Measurements from ENCODE around the gene ATP6V0B.

ATP6V0B gene

DNA sequence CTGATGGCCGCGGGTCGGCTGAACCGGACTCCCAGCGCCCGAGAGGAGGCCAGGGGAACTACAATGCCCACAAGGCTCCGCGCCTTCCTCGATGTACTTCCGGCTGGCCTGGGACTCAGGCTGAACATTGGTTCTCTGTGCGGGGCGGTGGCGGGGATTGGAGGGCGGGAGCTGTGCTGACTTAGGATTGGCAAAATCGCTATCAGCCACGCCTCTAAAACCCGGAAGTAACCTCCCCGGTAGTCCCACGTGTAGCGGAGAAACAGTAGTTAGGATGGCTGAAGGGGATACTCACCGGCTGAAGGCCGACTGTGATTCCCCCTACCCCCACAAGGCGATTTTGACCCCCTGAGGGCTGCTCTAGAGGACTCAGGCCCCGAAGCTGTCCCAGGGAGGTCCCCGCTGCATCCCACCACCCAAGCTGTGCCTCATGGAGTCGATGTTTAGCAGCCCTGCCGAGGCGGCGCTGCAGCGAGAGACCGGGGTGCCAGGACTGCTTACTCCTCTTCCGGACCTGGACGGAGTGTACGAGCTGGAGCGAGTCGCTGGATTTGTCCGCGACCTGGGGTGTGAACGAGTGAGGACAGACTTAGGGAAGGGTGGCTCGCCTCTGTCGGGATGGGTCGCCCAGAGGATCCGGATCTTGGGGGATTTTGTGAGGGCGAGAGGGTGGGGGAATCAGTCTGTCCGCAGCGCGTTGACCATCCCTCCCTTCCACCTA, 4.9 kb upstream of the ATP6V0B start, which contains the start of gene DPH2:
Gene DPH2, plus strand, starts transcription at position 265 of the 721 bp plus-strand sequence. Its CDS starts 166 bp downstream, at position 431.
- peak; percentile 98 for DNase-seq (ENCODE audit: low spot score)

DNA sequence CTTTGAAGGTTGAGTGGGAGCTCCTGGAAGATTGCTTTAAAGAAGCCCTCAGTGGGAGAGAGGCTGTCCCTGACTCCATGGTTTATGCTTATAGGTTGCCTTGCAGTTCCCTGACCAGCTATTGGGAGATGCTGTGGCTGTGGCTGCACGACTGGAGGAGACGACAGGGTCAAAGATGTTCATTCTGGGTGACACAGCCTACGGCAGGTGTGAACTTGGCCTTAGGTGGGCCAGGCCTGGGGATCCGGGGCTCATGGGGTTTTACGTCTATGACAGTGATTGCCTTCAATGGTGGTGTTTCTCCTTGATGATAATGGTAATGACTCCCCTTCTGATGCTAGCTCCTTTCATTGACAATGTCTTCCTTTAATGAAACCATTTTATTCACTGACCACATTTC, 4.3 kb upstream of the ATP6V0B start:
- no peak for DNase-seq (ENCODE audit: low spot score)

DNA sequence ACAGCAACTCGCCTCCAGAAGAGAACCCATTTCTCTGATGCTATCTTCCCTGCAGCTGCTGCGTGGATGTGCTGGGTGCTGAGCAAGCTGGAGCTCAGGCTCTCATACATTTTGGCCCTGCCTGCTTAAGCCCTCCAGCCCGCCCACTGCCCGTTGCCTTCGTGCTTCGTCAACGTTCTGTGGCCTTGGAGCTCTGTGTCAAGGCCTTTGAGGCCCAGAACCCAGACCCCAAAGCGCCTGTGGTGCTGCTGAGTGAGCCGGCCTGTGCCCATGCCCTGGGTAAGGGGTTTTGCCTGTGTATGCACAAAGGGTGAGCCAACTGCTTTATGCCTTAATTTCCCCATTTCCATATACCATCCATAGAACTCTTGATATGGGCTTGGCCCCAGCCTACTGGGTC, 3.8 kb upstream of the ATP6V0B start:
- DNase-seq (ENCODE audit: low spot score), result no peak

DNA sequence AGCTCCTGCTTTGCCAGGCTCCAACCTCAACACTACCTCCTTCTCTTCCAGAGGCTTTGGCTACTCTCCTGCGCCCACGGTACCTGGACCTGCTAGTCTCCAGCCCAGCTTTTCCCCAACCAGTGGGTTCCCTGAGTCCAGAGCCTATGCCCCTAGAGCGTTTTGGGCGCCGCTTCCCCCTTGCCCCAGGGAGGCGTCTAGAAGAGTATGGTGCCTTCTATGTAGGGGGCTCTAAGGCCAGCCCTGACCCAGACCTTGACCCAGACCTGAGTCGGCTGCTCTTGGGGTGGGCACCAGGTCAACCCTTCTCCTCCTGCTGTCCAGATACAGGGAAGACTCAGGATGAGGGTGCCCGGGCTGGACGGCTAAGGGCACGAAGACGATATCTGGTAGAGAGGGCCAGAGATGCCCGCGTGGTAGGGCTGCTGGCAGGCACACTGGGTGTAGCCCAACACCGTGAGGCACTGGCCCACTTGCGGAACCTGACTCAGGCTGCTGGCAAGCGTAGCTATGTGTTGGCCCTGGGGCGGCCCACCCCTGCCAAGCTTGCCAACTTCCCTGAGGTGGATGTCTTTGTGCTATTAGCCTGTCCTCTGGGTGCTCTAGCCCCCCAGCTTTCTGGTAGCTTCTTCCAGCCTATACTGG, 3.3 kb upstream of the ATP6V0B start:
- no peak for DNase-seq (ENCODE audit: low spot score)

DNA sequence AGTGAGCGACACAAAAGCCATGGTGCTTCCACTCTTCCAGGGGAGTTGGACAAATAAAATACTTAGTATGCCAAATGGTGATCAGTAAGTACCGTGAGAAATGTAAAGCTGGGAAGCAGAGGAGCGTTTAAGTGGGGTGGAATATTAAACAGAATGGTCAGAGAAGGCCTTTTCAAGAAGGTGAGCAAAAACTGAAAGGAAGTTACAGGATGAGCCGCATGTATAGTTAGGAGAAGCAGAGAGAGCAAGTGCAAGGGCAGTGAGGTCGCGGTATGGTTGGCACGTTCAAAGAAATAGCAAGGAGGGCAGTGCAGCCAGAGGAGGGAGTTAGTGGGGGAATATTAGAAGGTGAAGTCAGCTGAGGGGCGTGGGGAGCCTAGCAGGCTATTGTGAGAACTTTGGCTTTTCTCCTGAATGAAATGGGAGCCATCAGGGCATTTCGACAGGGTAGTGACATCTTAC, 748 bp upstream of the ATP6V0B start:
- no peak for DNase-seq (ENCODE audit: low spot score)

DNA sequence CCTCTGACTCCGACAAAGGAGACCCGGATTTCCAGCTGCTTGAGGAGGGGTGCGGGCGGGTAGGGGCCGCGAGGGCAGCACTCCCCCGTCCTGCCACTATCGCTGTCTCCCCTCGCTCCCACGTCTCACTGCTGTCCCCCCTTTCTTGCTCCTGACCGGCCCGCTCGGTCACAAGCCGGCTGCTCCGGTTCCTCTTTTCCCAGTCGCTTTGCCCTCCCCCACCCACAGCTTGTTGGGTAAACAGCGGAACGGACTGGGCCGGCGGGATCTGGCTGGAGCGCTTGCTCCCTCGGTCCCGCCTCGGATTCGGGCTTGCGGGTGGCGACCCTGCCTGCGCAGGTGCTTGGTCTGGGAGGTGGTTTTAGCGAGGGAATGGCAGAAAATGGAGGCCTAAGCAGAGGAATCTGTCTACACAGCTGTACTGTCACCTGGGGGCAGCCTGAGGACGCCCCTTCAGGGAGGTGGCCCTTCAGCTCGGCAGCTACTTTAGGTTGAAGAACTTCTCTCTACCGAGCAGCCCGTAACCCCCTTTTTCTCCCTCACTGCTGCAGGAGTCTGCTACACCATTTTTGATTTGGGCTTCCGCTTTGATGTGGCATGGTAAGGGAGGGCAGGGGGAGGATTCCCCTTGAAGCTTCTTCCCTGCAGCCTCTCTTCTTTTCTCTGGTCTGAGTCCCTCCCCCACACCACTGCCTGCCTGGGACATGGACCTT, 645 bp downstream of the ATP6V0B start:
- DNase-seq (ENCODE audit: low spot score), result no peak

DNA sequence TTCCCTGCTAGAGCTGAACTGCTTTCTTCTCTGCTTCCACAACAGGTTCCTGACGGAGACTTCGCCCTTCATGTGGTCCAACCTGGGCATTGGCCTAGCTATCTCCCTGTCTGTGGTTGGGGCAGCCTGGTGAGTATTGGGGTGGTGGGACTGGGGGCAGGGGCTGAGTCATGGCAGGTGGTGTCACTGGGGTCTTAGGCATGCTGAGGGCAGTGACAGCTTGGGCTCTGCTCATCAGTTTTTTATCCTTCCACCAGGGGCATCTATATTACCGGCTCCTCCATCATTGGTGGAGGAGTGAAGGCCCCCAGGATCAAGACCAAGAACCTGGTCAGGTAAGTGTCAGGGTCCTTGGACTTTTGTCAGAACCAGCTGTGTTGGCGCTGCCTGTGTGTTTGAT, 1.3 kb downstream of the ATP6V0B start:
- DNase-seq (ENCODE audit: low spot score), result no peak

DNA sequence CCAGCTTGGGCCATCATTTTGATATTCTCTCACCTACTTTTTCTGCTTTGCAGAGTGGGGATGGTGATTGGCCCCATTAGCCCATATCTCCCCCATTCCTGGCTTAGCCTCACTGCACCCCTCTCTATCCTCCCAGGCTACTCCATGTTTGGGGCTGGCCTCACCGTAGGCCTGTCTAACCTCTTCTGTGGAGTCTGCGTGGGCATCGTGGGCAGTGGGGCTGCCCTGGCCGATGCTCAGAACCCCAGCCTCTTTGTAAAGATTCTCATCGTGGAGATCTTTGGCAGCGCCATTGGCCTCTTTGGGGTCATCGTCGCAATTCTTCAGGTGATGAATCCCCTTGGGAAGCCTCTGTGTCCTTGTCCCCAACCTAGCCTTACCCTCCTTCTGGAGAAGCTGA, 2.1 kb downstream of the ATP6V0B start:
- DNase-seq (ENCODE audit: low spot score), result no peak

DNA sequence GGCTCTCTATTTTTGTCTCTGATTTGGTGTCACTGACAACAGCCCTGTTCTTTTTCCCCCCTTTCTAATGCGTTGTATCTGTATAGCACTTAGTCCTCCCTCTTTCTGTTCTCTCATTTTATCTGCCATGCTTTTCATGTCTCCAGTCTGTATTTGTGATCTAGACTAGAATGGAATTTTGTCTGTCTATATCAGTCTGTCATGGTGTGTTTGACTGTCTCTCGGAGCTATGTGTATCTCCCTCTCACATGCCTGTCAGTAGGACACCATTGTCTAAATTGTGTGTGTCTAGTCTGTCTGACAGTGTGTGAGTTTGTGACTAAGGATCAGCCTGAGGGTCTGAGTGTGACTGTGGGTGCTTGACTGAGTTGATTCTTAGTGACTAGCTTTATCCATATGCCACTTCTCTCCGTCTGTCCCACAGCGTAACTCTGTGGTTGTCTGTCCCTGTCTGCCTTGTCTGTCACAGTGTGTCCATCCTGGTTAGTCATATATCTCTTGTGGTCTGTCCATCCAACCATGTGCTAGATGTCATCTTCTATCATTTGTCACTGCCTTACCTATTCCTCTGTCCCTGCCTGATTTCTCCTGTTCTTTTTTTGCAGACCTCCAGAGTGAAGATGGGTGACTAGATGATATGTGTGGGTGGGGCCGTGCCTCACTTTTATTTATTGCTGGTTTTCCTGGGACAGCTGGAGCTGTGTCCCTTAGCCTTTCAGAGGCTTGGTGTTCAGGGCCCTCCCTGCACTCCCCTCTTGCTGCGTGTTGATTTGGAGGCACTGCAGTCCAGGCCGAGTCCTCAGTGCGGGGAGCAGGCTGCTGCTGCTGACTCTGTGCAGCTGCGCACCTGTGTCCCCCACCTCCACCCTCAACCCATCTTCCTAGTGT, 2.9 kb downstream of the ATP6V0B start:
- DNase-seq (ENCODE audit: low spot score), result no peak

DNA sequence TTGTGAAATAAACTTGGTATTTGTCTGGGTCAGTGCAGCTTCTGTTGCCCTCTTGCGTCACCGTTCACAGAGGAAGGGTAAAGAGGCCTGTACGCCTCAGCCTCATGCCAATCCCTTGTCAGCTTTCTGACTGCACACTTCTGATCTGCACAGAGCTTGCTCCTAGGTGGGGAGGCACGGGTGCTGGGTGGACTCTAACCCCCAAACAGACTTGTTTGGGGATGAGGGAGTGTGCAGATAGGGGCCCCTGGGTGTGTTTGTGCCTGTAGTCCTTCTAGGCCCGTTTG, 3.4 kb downstream of the ATP6V0B start:
- no peak for DNase-seq (ENCODE audit: low spot score)

DNA sequence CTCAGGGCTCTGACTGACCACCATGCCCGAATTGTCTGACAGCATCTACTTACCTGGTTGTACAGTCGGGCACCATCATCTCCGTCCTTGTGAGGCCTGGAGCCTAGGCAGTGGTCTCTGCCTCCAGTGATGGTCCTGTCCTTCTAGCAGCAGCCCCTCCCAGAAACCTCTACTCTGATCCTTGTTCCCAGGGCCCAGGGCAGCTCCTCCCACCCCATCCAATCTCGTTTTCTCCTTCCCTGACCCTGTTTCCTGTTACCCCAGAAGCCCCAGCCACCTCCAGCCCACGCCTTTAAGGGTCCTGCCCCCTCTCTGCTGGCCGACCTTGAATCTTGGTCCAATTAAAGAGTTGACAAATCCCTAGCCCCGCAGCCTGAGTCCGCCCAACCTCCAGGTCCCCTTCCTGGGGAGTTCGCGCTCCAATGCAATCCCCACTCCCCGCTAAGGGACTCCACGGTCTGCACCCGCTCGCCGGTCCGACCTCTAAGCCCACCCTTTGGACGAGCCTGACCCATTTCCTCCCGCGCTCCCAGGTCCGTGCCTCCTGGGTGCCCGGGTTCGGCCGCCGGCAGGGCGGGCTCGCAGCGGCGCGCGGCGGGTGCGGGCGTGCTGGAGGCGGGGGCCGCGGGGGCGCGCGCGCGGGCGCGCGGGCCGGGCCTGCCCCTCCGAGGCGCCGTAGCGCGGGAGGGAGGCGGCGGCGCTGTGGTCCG, 3.9 kb downstream of the ATP6V0B start, which contains the start of gene B4GALT2:
Gene B4GALT2, plus strand, starts transcription at position 660 of the 710 bp plus-strand sequence. CDS start 1,951 bp downstream, outside the sequence.
- DNase-seq (ENCODE audit: low spot score), result no peak

DNA sequence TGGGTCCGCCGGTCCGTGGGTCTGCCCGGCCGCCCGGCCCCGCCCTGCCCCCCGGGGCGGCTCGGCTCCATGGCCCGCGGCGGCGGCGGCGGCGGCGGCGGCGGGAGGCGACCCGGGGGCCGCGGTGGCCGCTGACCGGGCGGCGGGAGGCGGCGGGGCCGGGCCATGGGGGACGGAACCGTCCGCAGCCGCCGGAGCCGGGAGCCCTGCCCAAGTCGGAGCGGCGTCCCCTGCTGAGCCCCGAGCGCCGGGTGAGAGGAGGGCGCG, 4.4 kb downstream of the ATP6V0B start:
- DNase-seq (ENCODE audit: low spot score), result no peak

DNA sequence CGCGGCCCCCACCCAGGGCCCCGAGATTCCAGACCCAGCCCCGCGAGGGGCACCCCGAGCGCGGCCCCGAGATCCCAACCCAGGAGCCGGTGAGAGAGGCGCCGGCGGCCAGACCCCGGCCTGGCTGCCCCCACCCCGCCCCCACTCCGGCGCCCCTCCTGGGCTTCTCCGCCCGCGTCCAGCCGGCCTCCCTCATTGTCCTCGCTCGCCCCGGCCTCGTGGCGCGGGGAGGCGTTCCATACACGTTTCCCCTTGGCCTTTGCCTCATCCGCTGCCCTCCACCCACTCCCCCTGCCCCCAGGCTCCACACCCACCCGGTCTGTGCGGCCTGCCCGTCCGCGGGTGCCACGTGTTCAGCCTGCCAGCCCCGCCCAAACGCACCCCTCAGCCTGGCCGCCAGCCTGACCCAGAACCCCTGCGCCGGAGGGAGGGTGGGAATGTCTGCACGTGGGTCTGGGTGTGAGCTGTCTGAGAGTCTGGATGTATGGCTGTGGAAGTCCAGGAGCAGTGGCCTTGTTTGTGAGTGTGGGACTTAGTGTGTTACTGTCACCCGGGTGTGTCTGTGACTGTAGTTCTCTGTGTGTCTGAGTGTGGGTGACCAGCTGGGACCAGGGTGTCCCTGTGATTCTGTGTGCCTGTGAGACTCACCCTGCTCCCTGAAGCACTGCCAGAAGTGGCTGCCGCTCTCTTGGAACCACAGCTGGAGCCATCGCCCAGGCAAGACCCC, 4.9 kb downstream of the ATP6V0B start:
- DNase-seq (ENCODE audit: low spot score), result no peak

DNA sequence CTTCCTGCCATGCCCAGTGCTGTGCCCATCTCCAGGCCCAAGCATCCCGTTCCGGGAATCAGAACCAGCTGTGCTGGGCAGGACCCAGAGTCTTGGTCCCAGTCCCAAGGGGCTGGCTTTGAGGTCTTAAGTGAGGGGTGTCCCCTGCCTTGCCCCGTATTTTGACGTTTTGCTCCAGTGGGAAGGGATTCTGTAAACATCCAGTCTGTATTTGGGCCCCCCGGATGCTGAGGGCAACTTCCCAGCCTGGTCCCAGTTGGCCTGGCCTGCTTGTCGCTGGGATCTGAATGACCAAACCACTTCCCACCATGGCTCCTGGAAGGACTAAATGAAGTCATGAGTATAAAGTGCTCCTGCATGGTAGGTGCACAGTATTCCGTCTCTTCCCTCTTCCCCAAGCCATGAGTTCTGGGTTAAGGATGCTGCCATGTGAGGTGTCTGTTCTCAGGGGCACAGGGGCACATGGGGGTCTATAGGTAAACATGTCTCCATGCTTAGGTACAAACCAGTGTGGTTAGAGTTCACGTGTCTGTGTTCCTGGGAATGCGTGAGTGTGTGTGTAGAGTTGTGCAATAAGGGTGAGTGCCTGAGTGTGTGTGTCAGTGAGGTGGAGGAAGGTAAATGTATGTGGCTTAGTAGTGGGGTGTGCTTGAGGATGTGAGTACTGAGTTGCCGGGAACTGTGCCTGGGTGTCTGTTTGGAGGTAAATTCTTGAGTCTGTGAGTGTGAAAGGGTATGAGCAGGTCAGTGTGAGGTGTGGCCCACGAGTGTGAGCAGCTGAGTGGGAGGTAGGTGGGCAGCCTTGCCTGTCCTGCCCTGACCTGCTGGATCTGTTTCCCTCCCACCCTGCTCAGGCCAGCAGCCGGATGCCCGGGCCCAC, 5.7 kb downstream of the ATP6V0B start:
- DNase-seq (ENCODE audit: low spot score), result no peak

DNA sequence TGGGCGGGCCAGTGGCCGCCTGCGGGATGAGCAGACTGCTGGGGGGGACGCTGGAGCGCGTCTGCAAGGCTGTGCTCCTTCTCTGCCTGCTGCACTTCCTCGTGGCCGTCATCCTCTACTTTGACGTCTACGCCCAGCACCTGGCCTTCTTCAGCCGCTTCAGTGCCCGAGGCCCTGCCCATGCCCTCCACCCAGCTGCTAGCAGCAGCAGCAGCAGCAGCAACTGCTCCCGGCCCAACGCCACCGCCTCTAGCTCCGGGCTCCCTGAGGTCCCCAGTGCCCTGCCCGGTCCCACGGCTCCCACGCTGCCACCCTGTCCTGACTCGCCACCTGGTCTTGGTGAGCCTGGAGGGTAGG, 6.4 kb downstream of the ATP6V0B start:
- DNase-seq (ENCODE audit: low spot score), result no peak

DNA sequence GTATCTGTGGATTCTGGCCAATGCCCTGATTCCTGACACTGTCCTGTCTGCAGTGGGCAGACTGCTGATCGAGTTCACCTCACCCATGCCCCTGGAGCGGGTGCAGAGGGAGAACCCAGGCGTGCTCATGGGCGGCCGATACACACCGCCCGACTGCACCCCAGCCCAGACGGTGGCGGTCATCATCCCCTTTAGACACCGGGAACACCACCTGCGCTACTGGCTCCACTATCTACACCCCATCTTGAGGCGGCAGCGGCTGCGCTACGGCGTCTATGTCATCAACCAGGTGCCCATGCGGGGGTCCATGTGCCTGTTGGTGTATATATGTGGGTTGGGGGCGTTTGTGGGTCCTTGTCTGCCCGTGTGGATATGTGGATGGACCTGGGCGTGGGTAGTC, 6.9 kb downstream of the ATP6V0B start:
- no peak for DNase-seq (ENCODE audit: low spot score)

DNA sequence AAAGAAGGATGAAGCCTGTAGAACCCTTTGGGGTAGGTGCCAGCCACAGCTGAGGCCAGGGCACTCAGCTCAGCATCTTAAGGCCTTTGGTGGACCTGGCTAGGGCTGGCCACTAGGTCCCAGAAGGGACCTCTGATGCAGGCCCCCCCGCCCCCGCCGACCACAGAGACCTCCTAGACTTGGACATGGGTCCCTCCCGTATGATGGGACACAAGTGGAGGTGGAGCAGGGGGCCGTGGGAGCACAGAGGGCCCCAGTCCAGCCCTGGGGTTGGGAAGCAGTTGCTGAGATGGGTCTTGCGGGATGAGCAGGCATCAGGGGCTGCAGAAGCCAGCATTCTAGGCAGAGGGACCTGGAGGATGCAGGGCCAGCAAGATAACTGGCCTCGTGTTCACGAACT, 7.5 kb downstream of the ATP6V0B start:
- DNase-seq (ENCODE audit: low spot score), result no peak

DNA sequence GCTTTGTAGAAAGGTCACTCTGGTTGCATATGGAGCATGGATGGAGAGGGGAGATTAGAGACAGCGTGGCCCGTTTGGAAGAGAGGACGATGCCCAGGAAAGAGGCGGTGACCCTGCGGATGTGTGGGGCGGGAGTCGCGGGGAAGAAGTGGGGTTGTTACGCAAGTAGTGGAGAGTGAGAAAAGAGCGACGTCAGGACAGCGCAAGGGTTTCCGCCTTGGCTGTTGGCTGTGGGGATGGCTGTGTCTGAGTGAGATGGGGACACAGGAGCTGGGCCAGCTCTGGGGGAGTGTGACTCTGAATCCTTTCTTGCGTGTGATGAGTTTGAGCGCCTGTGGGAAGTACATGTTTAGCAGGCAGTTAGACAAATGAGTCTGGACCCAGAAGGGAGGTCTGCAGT, 8.0 kb downstream of the ATP6V0B start:
- DNase-seq (ENCODE audit: low spot score), result no peak

DNA sequence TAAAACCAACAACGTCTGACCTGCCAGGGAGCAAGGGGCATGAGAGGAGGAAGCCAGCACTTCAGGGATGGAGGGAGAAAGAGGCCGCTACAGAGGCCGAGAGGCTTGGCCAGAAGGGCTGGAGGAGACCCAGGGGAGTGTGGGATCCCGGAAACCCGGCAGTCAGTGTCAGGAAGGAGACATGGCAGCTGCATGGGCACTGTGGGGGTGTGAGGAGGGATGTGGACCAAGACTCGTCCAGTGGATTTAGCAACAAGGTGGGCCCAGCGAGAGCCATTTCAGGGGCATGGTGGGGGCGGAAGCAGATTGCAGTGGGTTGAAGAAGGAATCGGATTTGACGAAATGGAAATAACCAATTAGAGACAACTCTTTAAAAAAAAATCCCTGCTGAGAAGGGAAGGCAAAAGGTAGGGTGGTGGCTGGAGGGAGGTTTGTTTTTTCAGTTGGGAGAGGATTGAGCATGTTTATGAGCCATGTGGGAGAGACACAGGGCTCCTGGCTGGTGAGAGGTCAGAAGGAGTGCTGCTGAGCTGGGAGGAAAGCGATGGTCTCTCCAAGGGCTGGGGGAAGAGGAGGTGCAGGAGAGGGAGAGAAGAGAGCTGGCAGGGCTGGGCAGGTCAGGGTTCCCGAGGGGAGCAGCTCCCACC, 8.6 kb downstream of the ATP6V0B start:
- DNase-seq (ENCODE audit: low spot score), result no peak

DNA sequence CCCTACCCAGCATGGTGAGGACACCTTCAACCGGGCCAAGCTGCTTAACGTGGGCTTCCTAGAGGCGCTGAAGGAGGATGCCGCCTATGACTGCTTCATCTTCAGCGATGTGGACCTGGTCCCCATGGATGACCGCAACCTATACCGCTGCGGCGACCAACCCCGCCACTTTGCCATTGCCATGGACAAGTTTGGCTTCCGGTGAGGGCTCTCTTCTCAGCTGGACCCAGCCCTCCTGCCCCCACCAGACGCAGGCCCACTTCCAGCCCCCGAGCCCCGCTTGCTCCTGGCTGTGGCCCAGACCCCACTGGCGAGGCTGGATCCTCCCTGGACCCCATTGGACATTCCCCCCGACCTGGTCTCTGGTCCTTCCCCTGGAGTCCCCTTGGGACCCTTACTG, 10.1 kb downstream of the ATP6V0B start:
- no peak for DNase-seq (ENCODE audit: low spot score)
